HG03439 (cell line): ENCODE measurements around the gene CHGA.

ENCODE experiments used
- ATAC-seq: cut with Tn5 transposase; IDR thresholded peaks from one replicate; pipeline ENCODE4 v1.9.1; 2021; ENCODE audit warnings: mild to moderate bottlenecking, moderate library complexity; ENCODE audit not compliant: unreplicated experiment

Gene CHGA

DNA sequence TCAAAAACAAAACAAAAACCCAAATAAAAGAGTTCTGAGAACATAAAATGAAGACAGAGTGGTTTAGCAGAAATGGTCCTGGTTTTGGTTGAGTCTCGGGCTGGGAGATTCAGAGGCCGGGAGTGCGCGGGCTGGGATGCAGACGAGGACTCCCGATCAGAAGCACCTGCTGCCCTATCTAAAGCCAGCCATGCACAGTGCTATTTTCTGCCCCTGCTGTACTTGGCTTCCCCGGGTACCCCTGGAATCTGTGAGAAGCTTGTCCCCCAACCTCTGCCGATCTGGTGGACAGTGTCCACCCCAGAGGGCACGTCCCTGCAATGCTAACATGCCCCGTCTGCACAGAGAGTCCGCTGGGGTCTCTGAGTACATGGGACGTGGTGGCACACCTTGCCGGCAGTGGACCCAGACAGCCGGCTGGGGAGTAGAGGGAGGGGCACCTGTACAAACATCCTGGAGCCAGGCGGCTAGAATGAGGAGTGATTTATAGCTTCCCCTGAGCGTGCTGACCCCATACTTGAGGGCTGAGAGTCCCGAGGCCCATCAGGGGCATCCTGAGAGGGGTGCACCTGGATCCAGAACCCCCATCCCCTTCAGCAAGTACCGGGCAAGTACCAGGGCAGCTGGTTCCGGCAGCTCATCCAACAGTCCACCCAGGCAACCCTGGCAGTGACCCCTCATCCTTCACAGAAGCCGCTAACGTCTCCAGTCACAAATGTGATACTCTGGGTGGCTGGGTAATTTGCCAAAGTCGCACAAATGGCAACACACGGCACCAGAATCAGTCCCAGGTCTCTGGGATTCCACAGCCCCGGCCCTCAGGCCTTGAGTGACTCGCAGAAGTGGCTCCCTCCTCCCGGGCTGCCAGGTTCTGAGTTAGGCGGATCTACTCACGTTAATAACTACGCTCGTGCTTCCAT is 37.1 kb downstream of the CHGA start:
- no peak for ATAC-seq

DNA sequence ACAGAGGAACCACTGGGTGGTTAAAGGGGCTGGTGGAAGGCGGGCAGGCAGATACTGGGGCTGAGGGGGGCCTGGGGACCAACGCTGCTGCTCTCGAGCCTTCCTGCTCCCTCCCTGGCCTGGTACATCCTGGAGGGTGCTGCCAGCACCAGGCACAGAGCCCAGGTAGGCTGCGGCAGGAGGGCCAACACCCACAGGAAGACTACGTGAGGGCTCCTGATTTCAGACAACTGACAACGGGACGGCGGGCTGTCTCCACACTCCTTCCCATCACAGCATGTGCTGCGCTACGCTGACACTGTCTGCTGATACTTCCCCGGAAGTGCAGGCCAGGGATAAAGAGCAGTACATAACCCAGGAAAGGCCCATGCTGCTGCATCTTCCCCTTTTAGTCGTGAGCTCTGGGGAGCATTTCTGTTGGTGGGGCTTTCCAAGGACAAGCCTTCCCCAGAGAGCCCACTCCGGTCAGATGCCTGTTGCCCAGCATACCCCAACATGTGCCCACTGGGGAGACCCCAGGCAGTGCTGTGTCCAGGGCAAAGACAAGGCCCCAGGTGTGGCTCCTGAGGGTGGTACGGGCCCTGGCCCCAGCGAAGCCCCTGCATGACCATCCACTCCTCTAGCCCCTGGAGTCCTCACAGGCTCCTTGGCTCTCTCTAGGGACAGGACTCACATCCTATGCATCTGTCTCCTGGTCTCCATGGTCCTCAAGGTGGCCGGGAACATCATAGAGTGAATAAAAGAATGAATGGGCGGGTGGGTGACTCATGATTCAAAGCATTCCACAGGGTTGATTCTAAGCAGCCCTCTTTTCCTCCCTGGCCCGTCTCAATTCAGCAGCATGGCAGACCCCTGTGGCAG is 38.0 kb downstream of the CHGA start:
- no peak for ATAC-seq

- no peak for ATAC-seq
Observed at GRCh38 chr14:92961567-92961855, 38.6 kb downstream of the CHGA start.

DNA sequence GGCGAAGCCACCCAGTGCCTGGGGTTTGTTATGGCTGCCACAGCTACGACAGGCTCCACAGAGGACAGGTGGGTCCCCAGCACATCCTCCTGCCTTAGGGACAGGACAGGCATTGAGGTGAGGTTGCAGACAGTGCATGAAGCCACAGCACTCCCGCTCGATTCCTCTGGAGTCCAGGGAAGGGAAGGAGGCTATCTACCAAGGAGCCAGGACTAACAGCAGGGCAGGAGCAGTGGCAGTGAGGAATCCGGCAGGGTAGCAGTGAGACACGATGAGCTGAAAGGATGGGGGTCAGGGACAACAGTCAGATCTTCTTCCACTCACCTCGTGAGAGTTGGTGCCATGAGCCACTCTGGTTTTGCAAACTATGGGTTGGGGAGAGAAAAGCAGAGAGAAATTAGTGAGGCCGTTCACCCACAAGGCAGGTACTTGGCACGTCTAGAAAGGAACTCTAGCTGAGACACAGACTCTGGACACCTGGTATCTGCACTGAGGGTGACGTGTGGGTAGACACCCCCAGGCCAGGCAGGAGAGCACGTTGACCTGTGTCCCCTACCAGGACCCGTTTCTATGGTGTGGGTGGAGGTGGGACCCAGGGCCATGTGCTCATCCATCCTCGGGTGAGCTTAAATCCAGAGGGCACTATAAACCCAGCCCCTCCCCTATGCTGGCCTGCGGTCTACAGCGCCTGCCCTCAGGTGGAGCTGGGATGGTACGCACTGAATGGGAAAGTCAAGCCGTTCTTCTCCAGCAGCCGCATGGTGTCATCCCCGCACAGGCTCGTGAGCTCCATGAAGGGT is 39.3 kb downstream of the CHGA start:
- no peak for ATAC-seq

GRCh38 chr14:92962831-92963095 is 39.8 kb downstream of the CHGA start:
- ATAC-seq, result no peak

GRCh38 chr14:92963301-92964123 is 40.6 kb downstream of the CHGA start:
- no peak for ATAC-seq

DNA sequence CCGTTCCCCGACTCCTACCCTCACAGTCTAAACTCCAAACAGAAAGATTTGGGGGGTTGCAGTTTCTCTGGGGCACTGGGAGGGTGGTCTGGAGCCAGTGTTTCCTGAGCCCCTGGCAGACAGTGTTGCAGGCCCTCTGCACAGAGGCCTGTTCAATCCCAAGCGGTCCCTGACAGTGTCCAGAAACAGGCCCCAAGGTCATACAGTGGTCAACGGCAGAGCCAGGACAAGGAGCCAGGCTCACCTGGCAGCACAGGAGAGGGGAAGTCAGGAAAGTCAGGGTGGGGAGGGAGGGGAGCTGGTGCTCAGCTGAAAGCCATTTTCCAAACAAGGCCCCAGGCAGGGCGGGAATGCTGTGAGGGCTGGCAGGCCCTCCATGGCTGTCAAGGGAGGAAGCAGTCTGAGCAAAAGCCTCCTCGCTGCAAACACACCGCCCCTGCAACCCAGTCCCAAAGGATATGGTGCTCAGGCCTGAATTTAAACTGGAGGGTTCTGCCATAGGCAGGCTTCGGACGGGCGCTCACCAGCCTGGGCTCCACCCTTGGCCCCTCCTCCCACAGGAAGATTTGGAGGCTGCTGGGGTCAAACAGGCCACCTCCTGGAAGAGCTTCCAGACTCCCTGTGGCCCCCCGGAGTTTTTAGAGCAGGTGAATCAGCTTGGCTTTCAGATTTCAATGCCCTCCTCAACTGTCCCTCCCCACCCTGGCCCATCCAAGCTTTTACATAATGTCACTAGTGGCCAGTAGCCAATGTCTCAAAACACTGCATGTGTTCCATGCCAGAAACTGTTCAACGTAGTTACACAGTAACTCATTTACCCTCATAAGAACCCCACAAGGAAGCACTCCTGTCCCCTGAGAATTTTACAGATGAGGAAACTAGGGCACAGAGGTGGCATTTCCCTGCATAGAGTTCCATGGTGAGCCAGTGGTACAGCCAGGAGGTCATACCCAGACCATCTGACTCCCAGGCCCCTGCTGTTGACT is 41.5 kb downstream of the CHGA start:
- no peak for ATAC-seq

DNA sequence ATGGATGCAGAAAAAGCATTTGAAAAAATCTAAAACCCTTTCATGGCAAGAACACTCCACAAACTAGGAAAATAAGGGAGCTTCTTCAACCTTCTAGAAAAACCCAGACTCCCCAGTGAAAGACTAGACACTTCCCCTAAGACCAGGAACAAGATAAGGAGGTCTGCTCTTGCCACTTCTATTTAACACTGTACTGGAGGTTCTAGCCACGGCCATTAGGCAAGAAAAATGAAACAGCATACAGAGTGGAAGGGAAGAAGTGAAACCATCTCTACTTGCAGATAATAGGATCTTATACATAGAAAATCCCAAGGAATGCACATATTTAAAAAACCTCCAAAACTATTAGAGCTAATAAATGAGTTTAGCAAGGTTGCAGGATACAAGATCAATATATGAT is 42.3 kb downstream of the CHGA start:
- ATAC-seq, result no peak

DNA sequence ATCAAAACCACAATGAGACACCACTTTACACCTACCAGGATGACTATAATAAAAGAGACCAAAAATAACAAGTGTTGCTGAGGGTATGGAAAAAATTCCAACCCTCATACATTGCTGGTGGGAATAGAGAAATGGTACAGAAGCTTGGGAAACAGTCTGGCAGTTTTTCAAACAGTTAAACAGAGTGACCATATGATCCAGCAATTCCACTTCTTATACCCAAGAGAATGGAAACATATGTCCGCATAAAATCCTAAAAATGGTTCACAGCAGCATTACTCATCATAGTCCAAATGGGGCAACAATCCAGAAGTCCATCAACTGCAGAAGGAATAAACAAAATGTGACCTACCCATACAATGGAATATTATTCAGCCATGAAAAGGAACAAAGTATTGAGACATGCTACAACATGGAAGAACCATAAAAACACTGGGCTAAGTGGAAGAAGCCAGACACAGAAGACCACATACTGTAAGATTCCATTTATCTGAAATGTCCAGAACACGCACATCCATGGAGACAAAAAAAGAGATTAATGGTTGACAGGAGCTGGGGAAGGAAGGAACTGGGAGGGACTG is 44.5 kb downstream of the CHGA start:
- ATAC-seq, result no peak

DNA sequence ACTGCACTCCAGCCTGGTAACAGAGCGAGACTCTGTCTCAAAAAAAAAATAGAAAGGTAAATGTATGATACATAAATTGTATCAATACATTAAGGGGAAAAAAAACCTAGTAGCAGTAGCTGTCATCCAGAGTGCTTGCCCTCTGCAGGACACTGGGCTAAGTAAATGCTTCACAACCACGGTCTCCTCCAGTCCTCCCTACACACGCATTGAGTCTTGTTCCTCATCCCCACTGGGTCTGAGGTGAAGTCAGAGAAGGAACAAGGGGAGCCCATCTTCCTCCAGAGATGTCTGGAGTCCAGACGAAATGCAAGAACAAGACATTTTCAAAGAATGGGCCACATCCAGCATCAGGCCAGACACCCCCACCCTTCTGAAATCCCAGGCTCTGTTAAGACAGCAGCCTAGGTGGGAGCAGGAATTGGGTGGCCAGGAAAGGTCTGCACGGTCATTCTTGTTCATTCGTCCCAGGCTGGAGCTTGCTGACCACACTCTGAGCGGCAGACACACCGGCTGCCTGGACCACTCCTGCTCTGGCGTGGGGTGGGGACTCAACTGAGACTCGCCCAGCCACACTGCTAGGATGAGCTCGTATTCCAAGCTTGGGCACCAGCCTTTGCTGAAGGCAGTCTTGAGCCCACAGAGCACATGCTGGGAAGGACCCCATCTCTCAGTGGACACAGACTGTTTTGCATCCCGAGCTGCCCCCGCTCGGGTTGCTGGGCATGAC is 45.5 kb downstream of the CHGA start:
- ATAC-seq, result no peak

DNA sequence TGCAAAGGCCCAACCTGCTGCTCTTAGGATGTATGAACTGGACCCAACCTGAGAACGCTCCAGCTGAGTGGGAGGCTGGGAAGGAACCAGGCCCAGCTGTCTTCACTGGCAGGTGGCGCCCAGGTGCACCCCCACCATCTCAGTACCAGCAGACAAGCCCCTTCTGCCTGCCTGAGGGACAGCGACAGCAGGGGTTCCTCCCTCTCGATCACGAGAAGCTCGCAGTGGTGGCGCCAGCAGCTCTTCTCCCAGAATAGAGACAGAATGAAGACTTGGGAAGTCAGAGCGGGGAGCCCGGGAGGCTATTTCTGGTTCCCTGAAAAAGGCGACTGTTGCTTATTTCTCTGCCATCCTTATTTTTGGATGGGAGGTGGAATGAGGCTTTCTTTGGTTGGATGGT is 46.5 kb downstream of the CHGA start:
- no peak for ATAC-seq

- ATAC-seq, result no peak
Observed at GRCh38 chr14:92969871-92970270, 46.9 kb downstream of the CHGA start.

DNA sequence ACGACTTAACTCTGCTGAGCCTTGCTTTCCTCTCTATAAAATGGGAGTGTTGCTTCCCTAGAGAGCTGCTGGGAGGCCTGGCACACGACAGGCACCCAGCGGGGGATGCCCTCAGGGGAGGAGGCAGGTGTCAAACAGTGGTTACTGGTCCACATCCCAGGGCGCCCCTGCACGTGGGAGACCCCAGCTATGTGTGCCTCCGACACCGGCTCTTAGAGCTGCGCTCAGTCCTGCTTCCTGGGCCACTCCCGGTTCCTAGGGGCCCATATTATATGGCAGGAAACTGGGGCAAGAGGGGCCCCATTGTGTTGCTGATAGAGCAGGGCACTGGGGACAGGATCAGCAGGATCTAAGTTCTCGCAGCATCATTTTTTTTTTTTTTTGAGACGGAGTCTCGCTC is 47.3 kb downstream of the CHGA start:
- no peak for ATAC-seq

GRCh38 chr14:92971601-92972180 is 48.7 kb downstream of the CHGA start:
- no peak for ATAC-seq

- ATAC-seq, result no peak
Observed at GRCh38 chr14:92973261-92973797, 50.4 kb downstream of the CHGA start.

DNA sequence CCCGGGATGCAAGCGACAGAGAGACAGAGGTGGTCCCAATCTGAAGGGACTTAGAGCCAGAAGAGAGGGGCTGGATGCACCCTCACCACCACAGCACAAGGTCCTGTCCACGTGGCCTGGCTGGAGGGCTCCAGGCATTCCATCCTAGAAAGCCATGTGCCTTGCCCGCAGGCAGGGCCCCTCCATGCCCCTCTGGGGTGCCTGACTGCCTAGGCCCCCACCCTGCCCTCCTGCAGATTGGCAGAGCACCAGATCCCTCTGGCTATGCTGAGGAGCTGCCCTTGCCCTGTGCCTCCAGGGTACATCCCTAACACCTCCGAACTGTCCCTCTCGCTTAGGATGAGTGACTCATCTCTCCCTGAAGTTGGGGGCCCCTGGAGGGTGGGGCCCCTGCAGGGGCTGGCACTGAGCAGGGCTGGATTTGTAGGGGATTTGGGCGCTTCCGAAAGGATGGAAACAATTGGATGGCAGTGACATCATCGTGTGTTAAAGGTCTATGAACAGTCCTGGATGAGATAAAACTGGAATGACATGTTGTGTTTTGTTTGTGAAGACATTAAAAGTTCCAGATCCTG is 50.9 kb downstream of the CHGA start:
- no peak for ATAC-seq

DNA sequence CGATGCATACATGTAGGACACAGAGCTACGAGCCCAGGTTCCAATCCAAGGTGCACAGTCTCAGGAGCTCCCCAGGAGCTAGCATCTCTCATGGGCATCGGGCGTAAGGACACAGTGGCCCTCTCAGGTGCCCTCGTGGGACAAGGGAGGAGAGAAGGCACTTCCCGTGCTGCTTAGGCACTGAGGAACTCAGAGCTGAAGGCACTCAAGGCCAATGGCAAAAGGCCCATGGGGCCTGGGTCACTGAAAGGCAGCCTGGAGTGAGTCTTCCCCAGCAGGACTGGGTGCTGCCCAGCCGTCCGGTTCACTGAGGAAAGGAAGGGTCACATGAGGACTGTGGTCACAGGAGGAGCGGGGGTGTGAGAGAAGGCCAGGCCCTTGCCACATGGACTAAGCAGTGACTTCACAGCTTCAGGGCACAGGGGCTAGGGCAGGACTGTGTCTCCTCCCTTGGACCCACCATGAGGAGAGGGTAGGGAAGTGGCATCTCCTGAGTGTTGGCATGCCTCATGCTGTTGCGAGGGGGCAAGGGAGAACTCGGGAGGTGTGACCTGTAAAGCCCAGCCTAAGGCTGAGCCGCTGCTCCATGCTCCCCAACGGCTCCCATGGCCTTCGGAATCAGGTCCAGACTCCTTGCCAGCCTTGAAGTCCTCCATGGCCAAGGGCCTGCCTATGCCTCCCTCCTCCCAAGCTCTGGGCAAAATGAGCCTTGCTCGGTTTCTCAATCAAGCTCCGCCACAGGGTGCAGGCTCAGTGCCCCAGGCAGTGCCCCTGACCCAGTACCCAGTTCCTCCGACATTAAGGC is 51.8 kb downstream of the CHGA start:
- ATAC-seq, result no peak
